ENCODE measurements around the gene GCN1.
A peak's percentile ranks its signal among the peaks of the same experiment; 100 is the strongest.

The GCN1 gene

GRCh38 chr12:120081641-120082040, 112.9 kb downstream of the GCN1 start:
- Histone ChIP-seq H3K4me1 (ENCODE audit: control insufficient read depth, insufficient read depth, low read length) (no peaks in the 10 kb centered on the region), H3K9me3 (ENCODE audit: control insufficient read depth, insufficient read depth, low read depth, low read length) (no peaks in the 10 kb centered on the region)
- CTCF ChIA-PET, result interaction anchor here (0.7 to 1.2 kb wide), 2 partner anchors 9 to 15 kb away, joined by 3 to 5 read pairs; no protein-coding TSS in a partner anchor

DNA sequence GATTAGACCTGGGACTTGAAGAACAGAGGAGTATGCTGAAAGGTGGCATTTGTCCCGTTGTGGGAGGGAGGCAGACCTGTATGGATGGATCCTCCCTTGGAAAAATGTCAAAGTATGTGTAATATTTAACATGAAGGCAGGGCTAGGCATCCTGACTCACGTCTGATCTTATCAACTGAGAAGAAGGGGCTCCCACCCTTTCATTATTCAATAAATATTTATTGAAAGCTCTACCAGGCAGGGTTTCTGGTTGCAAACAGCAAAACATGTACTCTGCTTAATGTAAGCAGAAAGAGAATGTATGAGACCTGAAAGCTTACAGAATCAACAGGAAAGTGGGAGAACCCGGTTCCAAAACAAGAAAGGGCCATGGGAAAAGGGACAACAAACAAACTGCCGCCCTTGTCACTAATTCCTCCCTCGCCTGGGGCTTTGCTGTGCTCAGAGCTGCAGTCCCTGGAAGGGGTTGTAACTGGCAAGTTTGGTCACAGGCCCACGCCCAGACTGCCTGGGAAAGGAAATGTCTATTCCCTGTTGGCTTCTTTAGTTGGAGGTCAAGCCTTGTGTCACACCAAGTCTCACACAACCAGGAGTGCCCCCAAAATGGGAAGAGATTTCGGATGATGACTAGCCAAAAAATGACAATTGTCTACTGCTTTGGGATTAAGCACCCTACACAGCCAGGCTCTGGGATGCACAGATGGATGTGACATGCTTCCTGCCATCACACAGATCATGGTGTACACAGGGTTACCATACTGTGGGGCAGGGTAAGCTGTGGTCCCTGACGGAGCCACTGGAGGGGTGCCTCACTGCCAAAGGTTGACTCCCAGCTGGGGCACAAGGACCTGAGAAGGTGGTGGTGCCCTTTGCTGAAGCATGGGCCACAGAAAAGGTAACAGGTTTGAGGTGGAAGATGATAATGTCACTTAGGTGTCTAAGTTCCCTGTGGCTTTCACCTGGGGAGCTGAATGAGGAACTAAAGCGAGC, 114.8 kb downstream of the GCN1 start:
- ChIA-PET POLR2A (no interaction called here), CTCF (no interaction called here)
- no peak overlapping the region for H3K4me3 ChIP-seq (ENCODE audit: low read depth, low read length)
- no peaks in the 10 kb centered on the region for H3K4me1 ChIP-seq (ENCODE audit: control insufficient read depth, insufficient read depth, low read length)
- TF ChIP-seq KLF1 (tag by site-specific recombination; IDR thresholded peaks at IDR 0.05) (peak; percentile 50), ZNF311 (tag by site-specific recombination; IDR thresholded peaks at IDR 0.05; ENCODE audit: borderline replicate concordance) (no peak), ZNF654 (tag by site-specific recombination; IDR thresholded peaks at IDR 0.05; ENCODE audit: low read depth) (no peak)
- TF ChIP-seq, protein P1, sequence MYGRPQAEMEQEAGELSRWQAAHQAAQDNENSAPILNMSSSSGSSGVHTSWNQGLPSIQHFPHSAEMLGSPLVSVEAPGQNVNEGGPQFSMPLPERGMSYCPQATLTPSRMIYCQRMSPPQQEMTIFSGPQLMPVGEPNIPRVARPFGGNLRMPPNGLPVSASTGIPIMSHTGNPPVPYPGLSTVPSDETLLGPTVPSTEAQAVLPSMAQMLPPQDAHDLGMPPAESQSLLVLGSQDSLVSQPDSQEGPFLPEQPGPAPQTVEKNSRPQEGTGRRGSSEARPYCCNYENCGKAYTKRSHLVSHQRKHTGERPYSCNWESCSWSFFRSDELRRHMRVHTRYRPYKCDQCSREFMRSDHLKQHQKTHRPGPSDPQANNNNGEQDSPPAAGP (tag by site-specific recombination; IDR thresholded peaks at IDR 0.05), result peak; percentile 87
- no peak overlapping the region for H3K27ac ChIP-seq (ENCODE audit: extremely low read depth, low read depth, low read length)
- H3K9me3 ChIP-seq (ENCODE audit: control insufficient read depth, insufficient read depth, low read depth, low read length), result no peaks in the 10 kb centered on the region
- no peaks in the 10 kb centered on the region; a peak in 1 of 3 replicates for H3K36me3 ChIP-seq (ENCODE audit: control insufficient read depth in 2 of 2, insufficient read depth in 1 of 2, low read length in 2 of 2)

More at GRCh38 chr12:120081641-120082040, 112.9 kb downstream of the GCN1 start:
- no peak for TF ChIP-seq BCL11A (tag by site-specific recombination; IDR thresholded peaks at IDR 0.05; ENCODE audit: low read depth)
- TF ChIP-seq, protein P2, sequence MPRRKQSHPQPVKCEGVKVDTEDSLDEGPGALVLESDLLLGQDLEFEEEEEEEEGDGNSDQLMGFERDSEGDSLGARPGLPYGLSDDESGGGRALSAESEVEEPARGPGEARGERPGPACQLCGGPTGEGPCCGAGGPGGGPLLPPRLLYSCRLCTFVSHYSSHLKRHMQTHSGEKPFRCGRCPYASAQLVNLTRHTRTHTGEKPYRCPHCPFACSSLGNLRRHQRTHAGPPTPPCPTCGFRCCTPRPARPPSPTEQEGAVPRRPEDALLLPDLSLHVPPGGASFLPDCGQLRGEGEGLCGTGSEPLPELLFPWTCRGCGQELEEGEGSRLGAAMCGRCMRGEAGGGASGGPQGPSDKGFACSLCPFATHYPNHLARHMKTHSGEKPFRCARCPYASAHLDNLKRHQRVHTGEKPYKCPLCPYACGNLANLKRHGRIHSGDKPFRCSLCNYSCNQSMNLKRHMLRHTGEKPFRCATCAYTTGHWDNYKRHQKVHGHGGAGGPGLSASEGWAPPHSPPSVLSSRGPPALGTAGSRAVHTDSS (tag by site-specific recombination; IDR thresholded peaks at IDR 0.05), result no peak
- TF ChIP-seq ZBTB20 (tag by site-specific recombination; IDR thresholded peaks at IDR 0.05), result no peak
- no peak for TF ChIP-seq ZNF785 (tag by site-specific recombination; IDR thresholded peaks at IDR 0.05)
- TF ChIP-seq ZNF654 (tag by site-specific recombination; IDR thresholded peaks at IDR 0.05; ENCODE audit: low read depth), result no peak
- TF ChIP-seq, protein P3, sequence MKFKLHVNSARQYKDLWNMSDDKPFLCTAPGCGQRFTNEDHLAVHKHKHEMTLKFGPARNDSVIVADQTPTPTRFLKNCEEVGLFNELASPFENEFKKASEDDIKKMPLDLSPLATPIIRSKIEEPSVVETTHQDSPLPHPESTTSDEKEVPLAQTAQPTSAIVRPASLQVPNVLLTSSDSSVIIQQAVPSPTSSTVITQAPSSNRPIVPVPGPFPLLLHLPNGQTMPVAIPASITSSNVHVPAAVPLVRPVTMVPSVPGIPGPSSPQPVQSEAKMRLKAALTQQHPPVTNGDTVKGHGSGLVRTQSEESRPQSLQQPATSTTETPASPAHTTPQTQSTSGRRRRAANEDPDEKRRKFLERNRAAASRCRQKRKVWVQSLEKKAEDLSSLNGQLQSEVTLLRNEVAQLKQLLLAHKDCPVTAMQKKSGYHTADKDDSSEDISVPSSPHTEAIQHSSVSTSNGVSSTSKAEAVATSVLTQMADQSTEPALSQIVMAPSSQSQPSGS (tag by site-specific recombination; IDR thresholded peaks at IDR 0.05; ENCODE audit: low read depth), result no peak
- Histone ChIP-seq H3K27ac (ENCODE audit: extremely low read depth, low read depth, low read length) (no peak overlapping the region), H3K36me3 (ENCODE audit: control insufficient read depth in 2 of 2, insufficient read depth in 1 of 2, low read length in 2 of 2) (no peaks in the 10 kb centered on the region; a peak in 1 of 3 replicates), H3K4me3 (ENCODE audit: low read depth, low read length) (no peak overlapping the region)
- POLR2A ChIA-PET, result interaction anchor here (0.7 kb wide), 1 partner anchor 27 kb away, joined by 3 read pairs; no protein-coding TSS in a partner anchor

DNA sequence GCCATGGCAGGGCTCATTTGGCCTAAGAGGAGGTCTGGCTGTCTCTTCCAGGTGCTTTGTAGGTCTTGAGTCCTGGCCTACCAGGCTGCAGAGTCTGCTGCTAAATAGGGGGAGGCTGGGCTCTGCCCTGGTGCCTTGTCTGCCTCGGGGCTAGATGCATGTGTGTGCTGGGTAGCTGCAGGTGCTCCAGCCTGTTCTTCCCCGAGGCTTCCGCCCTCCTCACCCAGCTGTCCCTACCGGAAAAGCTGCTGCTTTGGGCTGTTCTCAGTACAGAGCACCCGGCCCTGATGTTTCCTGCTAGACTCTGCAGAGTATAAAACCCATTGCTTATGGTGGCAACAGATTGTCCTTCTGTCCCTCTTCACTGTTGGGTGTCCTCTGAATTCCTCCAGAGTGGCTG, 115.6 kb downstream of the GCN1 start:
- no peaks in the 10 kb centered on the region for H3K4me1 ChIP-seq (ENCODE audit: control insufficient read depth, insufficient read depth, low read length)
- H3K9me3 ChIP-seq (ENCODE audit: control insufficient read depth, insufficient read depth, low read depth, low read length), result no peaks in the 10 kb centered on the region
- no peaks in the 10 kb centered on the region; a peak in 1 of 3 replicates for H3K36me3 ChIP-seq (ENCODE audit: control insufficient read depth in 2 of 2, insufficient read depth in 1 of 2, low read length in 2 of 2)
- ChIA-PET CTCF (interaction anchor here (0.5 kb wide), 1 partner anchor 96 kb away, joined by 4 read pairs; no protein-coding TSS in a partner anchor), POLR2A (no interaction called here)
- no peak for TF ChIP-seq ZNF610 (tag by site-specific recombination; IDR thresholded peaks at IDR 0.05; ENCODE audit: borderline replicate concordance)
- no peak for TF ChIP-seq ZNF521 (tag by site-specific recombination; IDR thresholded peaks at IDR 0.05)
- TF ChIP-seq ZNF138 (tag by site-specific recombination; IDR thresholded peaks at IDR 0.05; ENCODE audit: borderline replicate concordance), result no peak
- no peak for TF ChIP-seq ZNF660 (tag by site-specific recombination; IDR thresholded peaks at IDR 0.05)
- TF ChIP-seq, protein P2 (tag by site-specific recombination; IDR thresholded peaks at IDR 0.05), result no peak
- no peak overlapping the region for H3K4me3 ChIP-seq (ENCODE audit: low read depth, low read length)
- no peak overlapping the region for H3K27ac ChIP-seq (ENCODE audit: extremely low read depth, low read depth, low read length)
